Esophagus squamous epithelium (tissue), 4 donors: ENCODE measurements around the gene SMARCA4.

Source experiments
- CTCF ChIP-seq, 6 experiments: fragments of 450-650 bp in 4 of 6; fragments of 200-600 bp in 2 of 6; sonication (generic) in 2 of 6; IDR thresholded peaks; one replicate each; pipeline ENCODE4 v1.5.1; 2016 to 2019; ENCODE audit warnings: antibody characterized with exemption in 6 of 6, mild to moderate bottlenecking in 4 of 6, moderate library complexity in 4 of 6
- POLR2A ChIP-seq, 4 donors: fragments of 450-650 bp; IDR thresholded peaks; one replicate each; pipeline ENCODE4 v1.6.1; 2017; ENCODE audit warnings: antibody characterized with exemption in 4 of 4, mild to moderate bottlenecking in 4 of 4, moderate library complexity in 3 of 4

GRCh38 chr19:10936661-10937084 is 24.2 kb upstream of the SMARCA4 start:
- TF ChIP-seq CTCF (IDR thresholded peaks at IDR 0.05) (peak in 5 of 6 experiments; percentile 62 to 72 (median 70)), POLR2A (IDR thresholded peaks at IDR 0.05) (no peak)
